Prostate gland (tissue), 2 donors: ENCODE measurements around the gene TPPP.

ENCODE experiments used
- CTCF ChIP-seq, 4 experiments: fragments of 200-600 bp in 2 of 4; fragments of 450-650 bp in 2 of 4; sonication (generic) in 2 of 4; IDR thresholded peaks; 1 replicate in 3 of 4; 2 replicates in 1 of 4; pipeline ENCODE4 v1.5.1; 2016 to 2019; ENCODE audit warnings: antibody characterized with exemption in 4 of 4, mild to moderate bottlenecking in 2 of 4, moderate library complexity in 2 of 4
- POLR2AphosphoS5 ChIP-seq: sonication (generic); formaldehyde crosslinking; IDR thresholded peaks from one replicate; pipeline ENCODE4 v1.6.1; 2017; ENCODE audit warnings: antibody characterized with exemption

GRCh38 chr5:622359-622758, 70.8 kb downstream of the TPPP start:
- TF ChIP-seq CTCF (IDR thresholded peaks at IDR 0.05) (no peak), POLR2AphosphoS5 (no peak)
